Measurements from ENCODE around the gene RTN4R.

The RTN4R gene

DNA sequence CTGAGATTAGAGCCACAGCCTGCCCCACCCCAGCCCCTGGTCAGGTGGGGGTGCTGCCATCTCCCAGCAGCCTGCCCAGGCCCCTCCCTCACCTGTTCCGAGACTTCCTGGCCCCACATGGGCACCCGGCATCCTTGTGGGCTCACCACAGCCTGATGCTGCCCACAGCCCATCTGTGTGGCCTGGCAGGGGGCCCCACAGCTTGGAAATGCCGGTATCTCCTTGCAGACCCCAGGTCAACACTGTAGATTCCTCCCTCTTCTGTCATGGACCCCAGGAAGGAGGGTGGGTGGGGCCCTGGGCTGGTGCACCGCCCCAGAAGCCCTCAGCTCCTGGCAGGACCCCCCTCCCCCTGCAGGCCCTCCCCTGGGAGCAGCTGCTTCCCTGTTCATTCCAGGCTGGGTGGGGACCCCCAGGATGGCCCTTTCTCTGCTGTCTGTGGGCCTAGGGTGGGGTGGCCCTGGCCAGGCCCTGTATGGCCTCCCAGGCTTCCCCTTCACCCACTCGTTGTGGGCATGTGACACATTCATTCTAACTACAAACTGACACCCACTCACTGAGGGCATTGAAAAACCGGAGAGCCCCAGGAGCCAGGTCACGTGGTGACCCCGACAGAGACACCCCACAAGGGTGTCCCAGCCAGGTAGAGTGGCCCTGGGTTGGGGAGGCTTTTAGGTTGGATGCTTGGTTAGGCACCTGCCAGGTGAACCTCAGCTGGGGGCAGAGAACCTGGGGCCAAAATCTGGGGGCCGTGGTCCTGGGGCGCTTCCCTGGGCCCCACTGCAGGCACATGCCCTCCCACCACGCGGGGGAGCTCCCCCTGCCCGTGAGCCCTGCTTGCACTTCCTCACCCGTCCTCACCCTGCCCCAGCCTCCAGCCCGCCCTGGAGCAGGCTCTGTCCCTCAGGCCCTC is 73.2 kb downstream of the RTN4R start:
- DNase-seq, result no peak

GRCh38 chr22:20193761-20194494 is 74.2 kb downstream of the RTN4R start:
- no peak for DNase-seq

- DNase-seq, result no peak
These were observed 75.0 kb downstream of the RTN4R start for GRCh38 chr22:20192972-20193760.

- DNase-seq, result no peak
These were observed 75.7 kb downstream of the RTN4R start for GRCh38 chr22:20192293-20192971.

GRCh38 chr22:20191803-20192202 is 76.3 kb downstream of the RTN4R start:
- no peak for DNase-seq
